A549 (cell line): ENCODE results near the gene DST. TPM values are rescaled to one million over a fixed set of nuclear protein-coding genes. Genes with fewer than 3 reads are reported as not detected.

Experiments used
- ATAC-seq, 2 experiments: fragments of 200-7000 bp in 1 of 2; fragments of >200 bp in 1 of 2; cut with Nextera tagmentation in 1 of 2; cut with Tn5 transposase in 1 of 2; 3 replicates each; pipeline versions ENCODE4 v1.8.0 to v1.9.1; 2018 to 2020; ENCODE audit warnings: mild to moderate bottlenecking in 1 of 2, moderate library complexity in 1 of 2
- CTCF ChIA-PET: fragments of 300-600 bp; sonication (Branson Sonifier 250); formaldehyde crosslinking; extraction: SDS; loops from one replicate; lab custom pipeline; 2021; ENCODE audit warnings: antibody characterized with exemption, inconsistent platforms; lab: Yijun Ruan, JAX
- POLR2A ChIA-PET: fragments of 350-600 bp; formaldehyde crosslinking; extraction: SDS; loops from one replicate; lab custom pipeline; 2021; ENCODE audit warnings: antibody characterized with exemption, inconsistent platforms; lab: Yijun Ruan, JAX
- DNase-seq, 2 experiments: peaks; one replicate each; pipeline versions ENCODE4 v3.0.0 to v3.0.0-alpha.2; 2011 to 2016; ENCODE audit warnings: low read depth in 1 of 2, low spot score in 1 of 2
- FAIRE-seq: peaks from 2 replicates; lab custom pipeline; 2011; peaks lifted over from hg19 to GRCh38; lab: Jason Lieb, UNC
- H3K27ac ChIP-seq, 2 experiments: fragments of >200 bp; sonication (Bioruptor Twin); formaldehyde crosslinking; 3 replicates each; pipeline ENCODE4 v1.5.1; 2016 to 2017
- H3K4me1 ChIP-seq: fragments of >200 bp; sonication (Bioruptor Twin); formaldehyde crosslinking; 3 replicates; pipeline ENCODE4 v1.6.1; 2016
- H3K4me2 ChIP-seq: fragments of >200 bp; sonication (Bioruptor Twin); formaldehyde crosslinking; 3 replicates; pipeline ENCODE4 v1.6.1; 2016
- H3K4me3 ChIP-seq: fragments of >200 bp; sonication (Bioruptor Twin); formaldehyde crosslinking; 3 replicates; pipeline ENCODE4 v1.5.1; 2016
- H3K9me3 ChIP-seq: fragments of >200 bp; sonication (Bioruptor Twin); formaldehyde crosslinking; 3 replicates; pipeline ENCODE4 v1.6.1; 2016
- ATOH8 ChIP-seq: fragments of 250-450 bp; sonication (Bioruptor Pico); IDR thresholded peaks from 2 replicates; pipeline ENCODE4 v1.5.0; 2020; ENCODE audit warnings: low read depth, mild to moderate bottlenecking, moderate library complexity
- CEBPB ChIP-seq, 2 experiments: fragments of >200 bp in 1 of 2; sonication (Bioruptor Twin) in 1 of 2; formaldehyde crosslinking in 1 of 2; IDR thresholded peaks; 2 replicates each; pipeline ENCODE4 v1.6.1; 2012 to 2016
- CHD4 ChIP-seq: fragments of 200-600 bp; sonication (generic); IDR thresholded peaks from 2 replicates; pipeline ENCODE4 v1.6.1; 2016; ENCODE audit warnings: antibody characterized with exemption, mild to moderate bottlenecking, borderline replicate concordance
- E2F6 ChIP-seq: IDR thresholded peaks from 2 replicates; pipeline ENCODE4 v1.6.1; 2012; ENCODE audit warnings: low read depth, borderline replicate concordance
- EHF ChIP-seq: fragments of 250-450 bp; sonication (Bioruptor Pico); IDR thresholded peaks from 2 replicates; pipeline ENCODE4 v1.5.0; 2020; ENCODE audit warnings: mild to moderate bottlenecking
- FOSB ChIP-seq: fragments of 250-450 bp; sonication (Bioruptor Pico); IDR thresholded peaks from 2 replicates; pipeline ENCODE4 v1.5.0; 2020; ENCODE audit warnings: mild to moderate bottlenecking, moderate library complexity
- GATA3 ChIP-seq: IDR thresholded peaks from 2 replicates; pipeline ENCODE4 v1.6.1; 2012; ENCODE audit warnings: borderline replicate concordance
- HDAC2 ChIP-seq: fragments of 200-600 bp; sonication (generic); IDR thresholded peaks from 2 replicates; pipeline ENCODE4 v1.6.1; 2016
- HOXA7 ChIP-seq: fragments of 250-450 bp; sonication (Bioruptor Pico); IDR thresholded peaks from 2 replicates; pipeline ENCODE4 v1.5.0; 2020; ENCODE audit warnings: mild to moderate bottlenecking, moderate library complexity
- HOXB5 ChIP-seq: fragments of 250-450 bp; sonication (Bioruptor Pico); IDR thresholded peaks from 2 replicates; pipeline ENCODE4 v1.5.0; 2020; ENCODE audit warnings: mild to moderate bottlenecking, moderate library complexity
- KDM1A ChIP-seq: fragments of 200-600 bp; sonication (generic); IDR thresholded peaks from 2 replicates; pipeline ENCODE4 v1.6.1; 2016; ENCODE audit warnings: low read depth, mild to moderate bottlenecking
- MAFK ChIP-seq: fragments of 450-650 bp; IDR thresholded peaks from 2 replicates; pipeline ENCODE4 v1.6.1; 2014; ENCODE audit not compliant: partially characterized antibody
- MYC ChIP-seq: IDR thresholded peaks from 2 replicates; pipeline ENCODE4 v1.6.1; 2012; ENCODE audit warnings: mild to moderate bottlenecking, inconsistent platforms, low read length, improper control_type of control experiment, borderline replicate concordance
- NFE2L2 ChIP-seq: fragments of 150-350 bp; conservative IDR thresholded peaks from 2 replicates; pipeline ENCODE4 v1.6.1; 2014; ENCODE audit warnings: low read length
- RAD21 ChIP-seq, 2 experiments: fragments of >200 bp in 1 of 2; sonication (Bioruptor Twin) in 1 of 2; formaldehyde crosslinking in 1 of 2; IDR thresholded peaks in 1 of 2; conservative IDR thresholded peaks in 1 of 2; 2 replicates in 1 of 2; 3 replicates in 1 of 2; pipeline ENCODE4 v1.6.1; 2012 to 2018; ENCODE audit warnings: inconsistent platforms in 1 of 2
- RARB ChIP-seq: fragments of 250-450 bp; sonication (Bioruptor Pico); IDR thresholded peaks from 2 replicates; pipeline ENCODE4 v1.8.0; 2021; ENCODE audit warnings: mild to moderate bottlenecking, moderate library complexity
- RFX5 ChIP-seq: fragments of 450-650 bp; IDR thresholded peaks from 2 replicates; pipeline ENCODE4 v1.7.1; 2014; ENCODE audit warnings: antibody characterized with exemption, mild to moderate bottlenecking, moderate library complexity
- SMC3 ChIP-seq: fragments of >200 bp; sonication (Bioruptor Twin); formaldehyde crosslinking; IDR thresholded peaks from 3 replicates; pipeline ENCODE4 v1.6.1; 2018; ENCODE audit warnings: inconsistent platforms
- TFCP2L1 ChIP-seq: fragments of 250-450 bp; sonication (Bioruptor Pico); IDR thresholded peaks from 2 replicates; pipeline ENCODE4 v1.5.0; 2021; ENCODE audit warnings: mild to moderate bottlenecking
- ZC3H11A ChIP-seq: fragments of 450-650 bp; IDR thresholded peaks from 2 replicates; pipeline ENCODE4 v1.6.1; 2014; ENCODE audit warnings: antibody characterized with exemption, mild to moderate bottlenecking
- ZNF302 ChIP-seq: fragments of 250-450 bp; sonication (Bioruptor Pico); IDR thresholded peaks from 2 replicates; pipeline ENCODE4 v1.9.0; 2021; ENCODE audit warnings: inconsistent platforms, mild to moderate bottlenecking, moderate library complexity
- WGBS: methylation state at CpG from one replicate; pipeline ENCODE4 v1.1.6; 2017; ENCODE audit errors: missing lambda C conversion rate; 5-methylcytosine and 5-hydroxymethylcytosine counted together
- polyA plus RNA-seq, 4 experiments: library from polyadenylated mRNA; depleted of rRNA in 3 of 4; stranded (reverse); fragments of >200 nt; fragmentation: RNase III in 1 of 4; extraction: RNeasy Plus Mini Kit Qiagen cat#74134 plus additional on column Dnase treatment in 1 of 4; gene quantifications; 2 replicates in 3 of 4; 3 replicates in 1 of 4; pipeline ENCODE4 v1.2.3, GENCODE V29; 2011 to 2017
- TF ChIP-seq, protein P1 (sequence below): fragments of >200 bp; sonication (Bioruptor Twin); formaldehyde crosslinking; IDR thresholded peaks from 3 replicates; pipeline ENCODE4 v1.5.1; 2016
- TF ChIP-seq, protein P2 (sequence below): fragments of >200 bp; sonication (Bioruptor Twin); formaldehyde crosslinking; IDR thresholded peaks from 3 replicates; pipeline ENCODE4 v1.6.1; 2016

DST gene
- polyA plus RNA-seq, 2 of the 4 experiments (the other 2 are of a cell fraction), result 32.4 to 99.0 TPM

DNA sequence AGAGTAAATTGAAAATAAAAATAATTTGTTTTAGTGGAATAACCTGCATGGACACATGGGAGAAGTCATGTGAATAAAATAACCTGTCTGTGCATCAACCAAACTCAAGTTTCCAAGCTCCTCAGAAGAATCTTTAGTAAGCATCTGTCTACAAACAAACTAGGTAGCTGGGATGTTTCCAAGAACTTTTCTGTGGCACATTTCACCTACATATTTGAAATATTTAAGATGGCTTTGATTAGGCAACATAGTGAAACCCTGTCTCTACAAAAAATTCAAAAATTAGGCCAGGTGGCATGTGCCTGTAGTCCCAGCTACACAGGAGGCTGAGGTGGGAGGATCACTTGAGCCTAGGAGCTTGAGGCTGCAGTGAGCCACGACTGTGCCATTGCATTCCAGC is 168.2 kb downstream of the DST start:
- ATAC-seq, result no peak
- WGBS, result 13% methylated on average over 1 of the region's 1 CpG
- Histone ChIP-seq H3K4me3 (no peak overlapping the region), H3K9me3 (no peaks in the 10 kb centered on the region), H3K4me1 (peaks cover 8% of the 10 kb centered on the region; the same call in 2 of the 3 replicates), H3K4me2 (no peak overlapping the region), H3K27ac (no peak overlapping the region)
- no peak for DNase-seq
- no peak for FAIRE-seq
- ChIA-PET CTCF (interaction anchor here (1.0 kb wide), 1 partner anchor 10 kb away, joined by 3 read pairs; no protein-coding TSS in a partner anchor), POLR2A (no interaction called here)
- TF ChIP-seq E2F6 (no peak), ATOH8 (CRISPR knock-in tag) (no peak), ZNF302 (CRISPR knock-in tag) (no peak), MYC (no peak), RARB (CRISPR knock-in tag) (no peak), TFCP2L1 (CRISPR knock-in tag) (no peak)

DNA sequence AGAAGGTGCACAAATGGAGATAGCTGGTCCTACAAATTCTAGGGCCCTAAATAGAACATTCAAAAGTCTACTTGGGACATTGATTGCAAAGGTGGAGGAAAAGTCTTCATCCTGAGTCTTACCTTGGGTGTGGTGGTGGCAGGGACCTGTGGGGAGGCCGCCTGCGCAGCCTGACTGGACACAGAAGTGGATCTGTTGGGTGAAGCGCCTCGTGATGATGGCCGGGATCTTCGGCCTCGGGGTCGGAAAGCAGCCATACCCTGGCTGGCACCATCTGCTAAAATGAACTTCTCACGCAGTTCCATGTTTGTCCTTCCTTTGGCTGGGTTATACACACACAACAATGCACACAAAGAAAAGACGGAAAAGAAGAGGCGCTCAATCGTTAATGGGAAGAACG is 179.2 kb downstream of the DST start:
- no peak for ATAC-seq
- no peak for DNase-seq
- Histone ChIP-seq H3K4me2 (no peak overlapping the region), H3K4me1 (no peaks in the 10 kb centered on the region), H3K9me3 (no peaks in the 10 kb centered on the region), H3K27ac (no peak overlapping the region)
- CTCF ChIA-PET, result interaction anchor here (1.7 kb wide), 1 partner anchor 93 kb away, joined by 7 read pairs; no protein-coding TSS in a partner anchor
- POLR2A ChIA-PET, result interaction anchor here (0.6 kb wide), 1 partner anchor 1317 kb away, joined by 3 read pairs; no protein-coding TSS in a partner anchor
- FAIRE-seq, result no peak
- TF ChIP-seq, protein P1, sequence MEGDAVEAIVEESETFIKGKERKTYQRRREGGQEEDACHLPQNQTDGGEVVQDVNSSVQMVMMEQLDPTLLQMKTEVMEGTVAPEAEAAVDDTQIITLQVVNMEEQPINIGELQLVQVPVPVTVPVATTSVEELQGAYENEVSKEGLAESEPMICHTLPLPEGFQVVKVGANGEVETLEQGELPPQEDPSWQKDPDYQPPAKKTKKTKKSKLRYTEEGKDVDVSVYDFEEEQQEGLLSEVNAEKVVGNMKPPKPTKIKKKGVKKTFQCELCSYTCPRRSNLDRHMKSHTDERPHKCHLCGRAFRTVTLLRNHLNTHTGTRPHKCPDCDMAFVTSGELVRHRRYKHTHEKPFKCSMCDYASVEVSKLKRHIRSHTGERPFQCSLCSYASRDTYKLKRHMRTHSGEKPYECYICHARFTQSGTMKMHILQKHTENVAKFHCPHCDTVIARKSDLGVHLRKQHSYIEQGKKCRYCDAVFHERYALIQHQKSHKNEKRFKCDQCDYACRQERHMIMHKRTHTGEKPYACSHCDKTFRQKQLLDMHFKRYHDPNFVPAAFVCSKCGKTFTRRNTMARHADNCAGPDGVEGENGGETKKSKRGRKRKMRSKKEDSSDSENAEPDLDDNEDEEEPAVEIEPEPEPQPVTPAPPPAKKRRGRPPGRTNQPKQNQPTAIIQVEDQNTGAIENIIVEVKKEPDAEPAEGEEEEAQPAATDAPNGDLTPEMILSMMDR, result no peak
- TF ChIP-seq MAFK (no peak), SMC3 (no peak), HOXA7 (CRISPR knock-in tag) (no peak), HDAC2 (no peak), GATA3 (no peak), HOXB5 (CRISPR knock-in tag) (no peak), CEBPB (IDR thresholded peaks at IDR 0.05) (no peak), EHF (CRISPR knock-in tag) (no peak), RAD21 (conservative IDR thresholded peaks at IDR 0.05 in 1 of 2, IDR thresholded peaks at IDR 0.05 in 1 of 2) (no peak), NFE2L2 (no peak), FOSB (CRISPR knock-in tag) (no peak), CHD4 (no peak), ZC3H11A (no peak), RFX5 (no peak), E2F6 (no peak), KDM1A (no peak)
- TF ChIP-seq, protein P2, sequence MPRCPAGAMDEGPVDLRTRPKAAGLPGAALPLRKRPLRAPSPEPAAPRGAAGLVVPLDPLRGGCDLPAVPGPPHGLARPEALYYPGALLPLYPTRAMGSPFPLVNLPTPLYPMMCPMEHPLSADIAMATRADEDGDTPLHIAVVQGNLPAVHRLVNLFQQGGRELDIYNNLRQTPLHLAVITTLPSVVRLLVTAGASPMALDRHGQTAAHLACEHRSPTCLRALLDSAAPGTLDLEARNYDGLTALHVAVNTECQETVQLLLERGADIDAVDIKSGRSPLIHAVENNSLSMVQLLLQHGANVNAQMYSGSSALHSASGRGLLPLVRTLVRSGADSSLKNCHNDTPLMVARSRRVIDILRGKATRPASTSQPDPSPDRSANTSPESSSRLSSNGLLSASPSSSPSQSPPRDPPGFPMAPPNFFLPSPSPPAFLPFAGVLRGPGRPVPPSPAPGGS, result no peak
- TF ChIP-seq, all 56 proteins: peak for 0
- H3K4me3 ChIP-seq, result no peak overlapping the region
- 97% methylated on average over 13 of the region's 13 CpGs for WGBS
